NCI-H226 (cell line): ENCODE results near the gene TTR.

Experiments used
- DNase-seq: peaks from one replicate; pipeline ENCODE4 v3.0.0-alpha.2; 2015

The TTR gene

GRCh38 chr18:31591628-31592027, at the start of gene TTR:
Gene TTR (plus strand): TSS chr18:31591877. CDS start chr18:31591903, 26 bp downstream.
- DNase-seq, result no peak

GRCh38 chr18:31546476-31546875, 45.2 kb upstream of the TTR start:
- no peak for DNase-seq

DNA sequence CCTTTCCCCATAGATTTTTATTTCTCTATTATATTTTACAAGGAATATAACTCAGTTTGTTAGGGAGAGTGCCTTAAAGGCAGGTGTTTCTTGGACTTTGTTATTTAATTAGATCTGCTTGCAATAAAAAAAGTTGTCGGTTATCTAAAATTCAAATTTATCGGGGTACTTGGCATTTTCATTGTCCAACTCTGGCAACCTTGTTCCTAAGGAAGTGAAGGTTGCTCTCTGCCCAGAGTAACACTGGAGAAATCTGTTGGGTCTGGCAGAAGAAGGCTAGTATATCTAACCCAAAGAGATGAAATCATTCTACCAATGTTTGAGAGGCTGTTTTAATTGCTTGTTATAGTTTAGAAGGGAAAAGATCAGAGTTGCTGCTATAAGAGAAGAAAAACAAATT, 42.8 kb upstream of the TTR start:
- DNase-seq, result no peak

DNA sequence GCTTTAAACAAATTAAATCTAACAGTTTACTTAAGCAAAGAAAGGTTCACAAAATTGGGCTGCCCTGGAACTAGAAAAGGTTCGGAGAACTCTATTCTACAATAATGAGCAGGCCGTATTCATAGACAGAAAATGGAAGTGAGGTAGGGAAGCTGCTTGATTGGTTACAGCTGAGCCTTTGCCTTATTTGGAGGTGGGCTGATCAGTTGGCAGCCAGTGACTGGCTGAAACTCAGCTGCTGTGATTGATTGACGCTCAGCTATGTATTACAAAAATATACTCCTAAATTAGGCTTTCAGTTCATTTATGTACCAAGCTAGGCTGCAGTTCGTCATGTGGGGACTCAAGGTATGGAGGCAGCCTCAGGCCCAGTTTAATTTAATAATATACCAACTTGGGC, 42.3 kb upstream of the TTR start:
- DNase-seq, result no peak

DNA sequence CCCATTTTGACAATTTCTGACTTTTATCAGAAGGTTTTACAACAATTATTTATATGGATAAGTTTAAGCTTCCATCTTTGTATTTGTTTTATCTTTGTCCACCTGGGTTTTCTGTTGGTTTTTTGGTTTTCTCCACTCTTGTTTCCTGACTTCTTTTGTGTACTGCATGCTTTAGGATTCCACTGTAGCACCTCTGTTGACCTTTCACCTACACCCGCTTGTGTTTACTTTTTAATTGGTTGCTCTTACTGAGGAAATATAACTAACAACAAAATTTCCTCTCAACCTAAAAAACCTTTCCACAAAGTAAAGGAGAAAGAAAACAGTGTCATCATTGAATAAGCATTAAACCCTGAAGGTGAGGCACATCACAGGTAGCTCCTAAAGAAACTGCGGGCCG, 39.8 kb upstream of the TTR start:
- DNase-seq, result no peak

DNA sequence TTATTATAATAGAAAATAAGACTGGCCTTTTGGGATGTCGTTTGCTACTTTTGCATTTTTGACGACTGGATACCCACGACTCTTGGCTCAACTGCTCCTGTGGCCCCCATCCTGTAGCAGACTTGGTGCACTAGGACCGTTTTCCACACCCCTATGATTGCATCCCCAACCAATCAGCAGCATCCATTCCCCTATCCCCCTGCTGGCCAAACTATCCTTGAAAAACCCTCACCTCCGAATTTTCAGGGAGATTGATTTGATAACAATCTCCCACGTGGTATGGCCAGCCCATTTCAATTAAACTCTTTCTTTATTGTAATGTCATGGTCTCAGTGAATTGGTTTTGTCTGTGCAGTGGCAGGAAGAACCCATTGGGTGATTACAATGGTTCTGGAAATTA, 37.9 kb upstream of the TTR start:
- DNase-seq, result no peak

DNA sequence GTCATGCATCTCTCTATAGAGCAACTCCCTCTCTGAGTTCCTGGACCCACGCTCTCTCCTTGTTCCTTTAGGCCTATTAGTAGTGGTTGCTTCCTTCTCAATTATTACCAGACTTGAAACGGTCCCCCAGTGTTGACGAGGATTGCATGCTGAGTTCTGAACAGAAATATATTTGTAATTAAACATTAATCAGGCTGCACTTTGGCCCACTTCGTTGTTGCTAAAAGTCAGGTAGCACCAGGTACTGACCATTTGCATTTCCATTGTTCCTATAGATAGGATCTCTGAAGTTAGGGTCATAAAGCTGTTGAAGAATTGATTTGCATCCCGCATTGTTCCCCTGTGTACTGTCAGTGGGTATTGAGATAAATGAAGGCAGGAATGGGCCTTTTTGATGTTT, 36.9 kb upstream of the TTR start:
- no peak for DNase-seq

- DNase-seq, result no peak
These were observed 35.5 kb upstream of the TTR start for GRCh38 chr18:31555971-31556747.

DNA sequence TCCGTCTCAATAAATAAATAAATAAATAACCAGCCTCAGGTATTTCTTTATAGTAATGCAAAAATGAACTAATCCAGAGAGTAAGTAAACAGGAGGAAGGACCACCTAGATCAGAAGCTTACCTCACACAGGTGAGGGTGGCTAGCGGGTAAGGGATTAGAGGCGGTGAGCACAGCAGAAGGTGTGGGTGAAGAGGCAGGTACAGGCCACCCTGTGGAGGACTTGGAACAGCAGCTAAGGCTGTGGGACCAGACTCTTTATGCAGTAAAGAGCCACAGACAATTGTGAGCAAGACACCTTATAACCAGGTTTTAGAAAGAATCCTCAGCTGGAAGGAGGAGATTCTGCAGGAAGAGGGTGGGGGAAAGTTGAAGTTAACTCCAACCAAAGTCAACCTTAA, 34.2 kb upstream of the TTR start:
- DNase-seq, result no peak

GRCh38 chr18:31558567-31558966, 33.1 kb upstream of the TTR start:
- DNase-seq, result no peak

DNA sequence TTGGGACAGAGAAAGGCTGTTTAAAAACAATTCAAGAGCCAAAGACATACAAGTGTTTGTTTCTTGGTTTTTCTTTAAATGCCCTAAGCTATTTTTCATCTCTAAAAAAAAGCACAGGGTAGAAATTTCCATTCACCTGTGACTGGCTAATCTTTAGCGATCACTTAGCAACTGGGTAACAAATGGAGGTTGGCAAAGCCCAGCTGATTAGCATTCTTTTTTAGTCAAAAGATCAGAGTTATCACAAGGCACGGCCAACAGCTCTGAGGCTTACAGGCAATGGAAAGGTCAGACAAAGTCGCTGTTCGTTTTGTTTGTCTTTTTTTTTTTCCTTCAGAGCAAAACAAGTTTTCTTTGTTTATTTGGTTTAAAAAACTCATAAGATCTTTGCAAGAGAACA, 29.0 kb upstream of the TTR start:
- no peak for DNase-seq

- no peak for DNase-seq
These were observed 27.9 kb upstream of the TTR start for GRCh38 chr18:31563778-31564177.

- no peak for DNase-seq
These were observed 26.3 kb upstream of the TTR start for GRCh38 chr18:31565345-31565744.

GRCh38 chr18:31565782-31566512, 25.7 kb upstream of the TTR start:
- no peak for DNase-seq

- no peak for DNase-seq
These were observed 24.9 kb upstream of the TTR start for GRCh38 chr18:31566576-31567306.

DNA sequence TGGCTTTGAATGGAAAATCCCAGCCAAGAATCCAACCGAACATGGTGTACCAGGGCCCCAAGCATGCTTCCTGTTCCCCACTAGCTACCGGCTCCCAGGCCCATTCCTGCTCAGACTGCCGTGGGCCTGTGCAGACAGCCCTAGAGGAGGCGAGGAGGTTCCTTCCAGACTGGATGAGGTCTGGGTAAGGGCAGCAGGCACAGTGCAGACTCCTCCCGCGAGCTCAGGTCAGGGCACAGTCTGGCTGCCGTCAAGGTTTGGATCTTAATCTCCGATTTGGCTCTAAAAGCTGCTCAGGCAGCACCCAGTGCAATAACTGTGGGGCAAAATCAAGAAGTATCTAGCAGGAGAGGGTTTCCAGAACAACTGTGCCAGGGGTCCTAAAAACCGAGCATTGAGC, 19.3 kb upstream of the TTR start:
- DNase-seq, result no peak

GRCh38 chr18:31573051-31573450, 18.6 kb upstream of the TTR start:
- DNase-seq, result no peak

DNA sequence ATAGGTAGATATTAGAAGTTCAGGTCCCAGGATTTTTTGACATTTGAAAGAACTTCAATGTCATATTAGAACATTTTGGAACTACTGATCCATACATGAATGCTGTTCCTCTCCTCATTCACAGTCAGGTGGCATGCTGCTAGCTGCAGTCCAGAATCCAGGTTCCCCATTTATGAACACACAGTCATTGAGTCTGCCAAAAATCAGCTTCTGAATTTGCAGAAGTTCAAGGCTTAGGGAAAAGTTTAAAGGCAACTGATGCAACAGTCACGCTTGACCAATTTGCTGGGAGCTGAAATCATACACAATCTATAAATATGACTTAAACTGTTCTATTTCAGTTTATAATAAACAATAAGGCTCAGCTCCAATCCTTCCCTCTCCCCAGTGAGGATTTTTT, 17.3 kb upstream of the TTR start:
- DNase-seq, result no peak

DNA sequence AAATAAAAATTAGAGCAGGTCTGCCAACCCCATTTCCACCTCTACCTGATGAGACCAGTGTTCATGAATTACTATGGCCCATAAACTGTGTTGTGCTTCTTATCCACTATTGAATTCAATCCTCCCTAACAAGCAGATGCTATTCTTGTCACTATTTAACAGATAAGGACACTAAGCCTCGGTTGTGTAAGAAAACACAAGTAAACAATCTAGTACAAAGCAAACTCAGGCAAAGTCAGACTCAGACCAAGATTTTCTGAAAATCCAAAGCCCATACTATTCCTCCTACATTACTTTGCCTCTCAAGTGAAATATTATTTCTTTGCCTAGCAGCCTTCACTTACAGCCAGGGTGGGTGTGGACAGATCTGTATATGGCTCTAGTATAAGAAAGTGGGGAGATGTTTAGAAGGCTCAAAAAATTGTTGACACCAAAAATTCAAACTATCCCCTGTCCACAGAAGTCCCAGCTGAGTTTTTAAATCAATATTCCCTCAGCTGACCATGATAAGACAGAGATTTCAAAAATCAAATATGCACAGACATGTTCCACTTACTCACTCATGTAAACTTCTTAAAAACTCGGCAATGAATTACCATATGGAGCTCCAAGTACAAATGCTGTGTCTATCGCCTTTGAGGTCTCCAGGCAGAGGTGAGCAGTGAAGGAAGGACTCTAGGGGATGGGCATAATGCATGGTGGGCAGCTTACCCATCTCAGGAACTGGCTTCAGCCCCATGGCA, 16.0 kb upstream of the TTR start:
- no peak for DNase-seq

- no peak for DNase-seq
These were observed 15.0 kb upstream of the TTR start for GRCh38 chr18:31576670-31577069.

GRCh38 chr18:31577195-31577594, 14.5 kb upstream of the TTR start:
- DNase-seq, result no peak

- no peak for DNase-seq
These were observed 13.6 kb upstream of the TTR start for GRCh38 chr18:31578126-31578525.

DNA sequence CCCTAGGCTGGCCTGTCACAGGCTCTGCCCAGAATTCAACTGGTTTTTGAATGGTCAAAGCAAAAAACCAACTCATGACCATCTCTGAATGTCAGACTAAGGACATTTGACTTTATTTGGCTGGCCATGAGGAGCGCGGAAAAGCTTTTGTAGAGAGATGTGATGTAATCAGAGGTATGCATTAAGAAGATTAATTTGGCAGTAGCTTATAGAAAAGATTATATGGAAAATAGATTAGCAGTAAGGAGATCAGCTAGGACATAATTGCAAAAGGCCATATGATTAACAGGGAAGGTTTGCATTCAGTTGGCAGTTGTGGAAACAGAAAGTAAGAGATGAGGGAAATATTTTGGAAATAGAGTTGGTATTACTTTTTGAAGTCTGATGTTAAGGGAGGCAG, 12.3 kb upstream of the TTR start:
- no peak for DNase-seq
